ENCODE data around the gene SPDYE1. TPM values are rescaled to one million over a fixed set of nuclear protein-coding genes. Genes with fewer than 3 reads are reported as not detected.
A peak's percentile ranks its signal among the peaks of the same experiment; 100 is the strongest.
"Not testable (repeated sequence)": the region's sequence is repeated elsewhere in the genome, so short reads cannot be mapped to it uniquely, and the experiment has no call there.

SPDYE1 gene
- total RNA-seq, 1 donor = not detected

- H3K79me2 ChIP-seq (ENCODE audit: insufficient read depth, low read length) = no peaks in the 10 kb centered on the region
- no peak for DNase-seq (ENCODE audit: insufficient read length, low spot score, missing footprints)
- H3K4me2 ChIP-seq (ENCODE audit: insufficient read depth, low read length) = no peak overlapping the region
- H3K4me3 ChIP-seq (ENCODE audit: insufficient read depth, low read length) = no peak overlapping the region
- no peaks in the 10 kb centered on the region for H3K9me3 ChIP-seq (ENCODE audit: low read depth, low read length)
- H2AFZ ChIP-seq (ENCODE audit: low read length) = no peak overlapping the region
- H3K36me3 ChIP-seq (ENCODE audit: insufficient read depth, low read length) = peaks cover 5% of the 10 kb centered on the region
- H3K27ac ChIP-seq (ENCODE audit: low read depth, low read length) = no peak overlapping the region
- H4K20me1 ChIP-seq (ENCODE audit: insufficient read depth, low read length) = no peaks in the 10 kb centered on the region
- no peaks in the 10 kb centered on the region for H3K4me1 ChIP-seq (ENCODE audit: insufficient read depth, low read length)
- H3K27me3 ChIP-seq (ENCODE audit: insufficient read depth, low read length) = no peaks in the 10 kb centered on the region
- TF ChIP-seq CTCF (IDR thresholded peaks at IDR 0.05; ENCODE audit: extremely low read depth, low read depth, low read length) = no peak
These were observed 41.7 kb upstream of the SPDYE1 start for GRCh38 chr7:43956027-43956426.

GRCh38 chr7:43960933-43961332 is 36.8 kb upstream of the SPDYE1 start:
- Histone ChIP-seq H3K27me3 (ENCODE audit: insufficient read depth, low read length) (no peaks in the 10 kb centered on the region), H3K4me3 (ENCODE audit: insufficient read depth, low read length) (no peak overlapping the region), H3K27ac (ENCODE audit: low read depth, low read length) (no peak overlapping the region), H3K79me2 (ENCODE audit: insufficient read depth, low read length) (no peaks in the 10 kb centered on the region), H2AFZ (ENCODE audit: low read length) (no peak overlapping the region), H3K4me1 (ENCODE audit: insufficient read depth, low read length) (no peaks in the 10 kb centered on the region), H3K4me2 (ENCODE audit: insufficient read depth, low read length) (no peak overlapping the region), H3K9me3 (ENCODE audit: low read depth, low read length) (no peaks in the 10 kb centered on the region), H3K36me3 (ENCODE audit: insufficient read depth, low read length) (no peaks in the 10 kb centered on the region), H4K20me1 (ENCODE audit: insufficient read depth, low read length) (no peaks in the 10 kb centered on the region)
- DNase-seq (ENCODE audit: insufficient read length, low spot score, missing footprints) = no peak
- no peak for TF ChIP-seq CTCF (IDR thresholded peaks at IDR 0.05; ENCODE audit: extremely low read depth, low read depth, low read length)

GRCh38 chr7:43966392-43966791 is 31.3 kb upstream of the SPDYE1 start:
- not testable (repeated sequence) for H2AFZ ChIP-seq (ENCODE audit: low read length); DNase-seq (ENCODE audit: insufficient read length, low spot score, missing footprints); H3K4me3 ChIP-seq (ENCODE audit: insufficient read depth, low read length); H3K79me2 ChIP-seq (ENCODE audit: insufficient read depth, low read length); H3K36me3 ChIP-seq (ENCODE audit: insufficient read depth, low read length); H3K4me2 ChIP-seq (ENCODE audit: insufficient read depth, low read length); H4K20me1 ChIP-seq (ENCODE audit: insufficient read depth, low read length); H3K27ac ChIP-seq (ENCODE audit: low read depth, low read length); H3K9me3 ChIP-seq (ENCODE audit: low read depth, low read length); H3K27me3 ChIP-seq (ENCODE audit: insufficient read depth, low read length); H3K4me1 ChIP-seq (ENCODE audit: insufficient read depth, low read length)

- H3K4me3 ChIP-seq (ENCODE audit: insufficient read depth, low read length); DNase-seq (ENCODE audit: insufficient read length, low spot score, missing footprints); H4K20me1 ChIP-seq (ENCODE audit: insufficient read depth, low read length); H3K27me3 ChIP-seq (ENCODE audit: insufficient read depth, low read length); H2AFZ ChIP-seq (ENCODE audit: low read length); H3K79me2 ChIP-seq (ENCODE audit: insufficient read depth, low read length); H3K9me3 ChIP-seq (ENCODE audit: low read depth, low read length); H3K4me2 ChIP-seq (ENCODE audit: insufficient read depth, low read length); H3K36me3 ChIP-seq (ENCODE audit: insufficient read depth, low read length); H3K4me1 ChIP-seq (ENCODE audit: insufficient read depth, low read length): not testable (repeated sequence)
- peak overlapping the region; percentile 66 for H3K27ac ChIP-seq (ENCODE audit: low read depth, low read length)
These were observed 29.3 kb upstream of the SPDYE1 start for GRCh38 chr7:43968172-43969040.

- not testable (repeated sequence) for H3K27ac ChIP-seq (ENCODE audit: low read depth, low read length); H4K20me1 ChIP-seq (ENCODE audit: insufficient read depth, low read length); H3K4me2 ChIP-seq (ENCODE audit: insufficient read depth, low read length); H3K4me1 ChIP-seq (ENCODE audit: insufficient read depth, low read length); H3K4me3 ChIP-seq (ENCODE audit: insufficient read depth, low read length); H3K36me3 ChIP-seq (ENCODE audit: insufficient read depth, low read length); H3K9me3 ChIP-seq (ENCODE audit: low read depth, low read length); H3K27me3 ChIP-seq (ENCODE audit: insufficient read depth, low read length); DNase-seq (ENCODE audit: insufficient read length, low spot score, missing footprints); H2AFZ ChIP-seq (ENCODE audit: low read length); H3K79me2 ChIP-seq (ENCODE audit: insufficient read depth, low read length)
These were observed 28.1 kb upstream of the SPDYE1 start for GRCh38 chr7:43969586-43969985.

- not testable (repeated sequence) for H3K4me2 ChIP-seq (ENCODE audit: insufficient read depth, low read length); H3K9me3 ChIP-seq (ENCODE audit: low read depth, low read length); H3K79me2 ChIP-seq (ENCODE audit: insufficient read depth, low read length); H2AFZ ChIP-seq (ENCODE audit: low read length); H3K27me3 ChIP-seq (ENCODE audit: insufficient read depth, low read length); H4K20me1 ChIP-seq (ENCODE audit: insufficient read depth, low read length); DNase-seq (ENCODE audit: insufficient read length, low spot score, missing footprints); H3K4me1 ChIP-seq (ENCODE audit: insufficient read depth, low read length); H3K4me3 ChIP-seq (ENCODE audit: insufficient read depth, low read length); H3K36me3 ChIP-seq (ENCODE audit: insufficient read depth, low read length); H3K27ac ChIP-seq (ENCODE audit: low read depth, low read length)
These were observed 27.0 kb upstream of the SPDYE1 start for GRCh38 chr7:43970698-43971097.

GRCh38 chr7:43974033-43974573 is 23.6 kb upstream of the SPDYE1 start:
- not testable (repeated sequence) for H3K4me3 ChIP-seq (ENCODE audit: insufficient read depth, low read length); H2AFZ ChIP-seq (ENCODE audit: low read length); H3K4me2 ChIP-seq (ENCODE audit: insufficient read depth, low read length); H3K4me1 ChIP-seq (ENCODE audit: insufficient read depth, low read length); H3K27ac ChIP-seq (ENCODE audit: low read depth, low read length); H4K20me1 ChIP-seq (ENCODE audit: insufficient read depth, low read length); DNase-seq (ENCODE audit: insufficient read length, low spot score, missing footprints); H3K36me3 ChIP-seq (ENCODE audit: insufficient read depth, low read length); H3K79me2 ChIP-seq (ENCODE audit: insufficient read depth, low read length); H3K9me3 ChIP-seq (ENCODE audit: low read depth, low read length); H3K27me3 ChIP-seq (ENCODE audit: insufficient read depth, low read length)
